ENCODE results near the gene SLC25A10. TPM values are rescaled to one million over a fixed set of nuclear protein-coding genes. Genes with fewer than 3 reads are reported as not detected.

The SLC25A10 gene
- total RNA-seq, 1 experiment from 2014 or later, result 29.2 TPM

DNA sequence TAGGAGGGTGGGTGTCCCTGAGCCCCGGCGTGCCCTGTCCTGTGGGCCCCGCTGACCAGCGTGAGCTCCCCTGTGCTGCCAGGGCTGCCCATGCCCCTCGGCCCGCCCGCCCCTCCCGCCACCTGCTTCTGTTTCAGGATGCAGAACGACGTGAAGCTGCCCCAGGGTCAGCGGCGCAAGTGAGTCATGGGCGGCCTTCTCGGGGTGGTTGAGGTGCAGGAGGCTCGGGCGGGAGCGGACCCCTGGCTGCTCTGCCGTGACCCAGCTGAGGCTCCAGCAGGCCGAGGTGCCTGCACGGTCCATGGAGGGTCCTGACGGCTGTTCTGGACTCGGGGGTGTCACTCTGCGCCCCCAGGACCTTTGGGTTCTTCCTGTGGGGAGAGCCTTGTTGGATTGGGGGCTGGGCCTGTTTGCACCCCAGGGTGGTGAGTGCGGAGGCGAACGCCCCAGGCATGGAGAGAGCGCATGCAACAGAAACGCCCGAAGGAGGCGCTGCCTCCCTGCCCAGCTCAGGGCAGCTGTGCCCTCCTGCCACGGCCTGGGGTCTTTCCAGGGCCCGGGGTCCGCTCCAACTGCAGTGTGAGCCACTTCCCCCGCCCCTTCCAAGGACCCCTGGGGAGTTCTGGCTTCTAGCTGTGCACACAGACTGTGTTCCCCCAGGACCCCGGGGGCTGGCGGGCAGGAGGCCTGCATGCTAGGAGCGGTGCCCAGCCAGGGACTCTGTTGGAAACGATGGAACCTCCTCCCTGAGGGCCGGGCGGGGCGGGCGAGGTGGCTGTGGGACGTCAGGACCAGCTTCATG lies 4.0 kb downstream of the SLC25A10 start:
- H3K4me3 ChIP-seq, result no peak overlapping the region
- peaks cover 3% of the 10 kb centered on the region; the same call in 1 of the 2 replicates for H3K9me3 ChIP-seq (replicated peaks)
- no peak overlapping the region for H3K27ac ChIP-seq
- no peaks in the 10 kb centered on the region for H3K27me3 ChIP-seq (replicated peaks)
- peaks cover 26% of the 10 kb centered on the region for H3K4me1 ChIP-seq (replicated peaks)
- no peak for DNase-seq (ENCODE audit: low read depth in 1 of 2, low spot score in 2 of 2)
- H3K36me3 ChIP-seq, result peaks cover 27% of the 10 kb centered on the region

DNA sequence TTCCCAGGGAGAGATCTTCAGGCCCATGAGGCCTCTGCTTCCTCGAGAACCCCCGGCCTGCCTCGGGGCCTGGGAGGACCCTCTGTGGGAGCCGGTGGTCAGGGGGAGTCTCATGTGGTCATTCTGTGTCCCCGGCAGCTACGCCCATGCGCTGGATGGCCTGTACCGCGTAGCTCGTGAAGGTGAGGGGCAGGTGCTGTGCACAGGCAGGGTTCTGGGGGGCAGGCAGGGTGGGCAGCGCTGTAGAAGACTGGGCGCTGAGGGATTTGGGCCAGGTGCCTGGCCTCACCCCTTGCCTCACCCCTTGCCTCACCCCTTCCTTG lies 4.6 kb downstream of the SLC25A10 start:
- Histone ChIP-seq H3K27me3 (replicated peaks) (no peaks in the 10 kb centered on the region), H3K4me3 (no peak overlapping the region), H3K36me3 (peaks cover 27% of the 10 kb centered on the region), H3K27ac (no peak overlapping the region), H3K4me1 (replicated peaks) (peaks cover 21% of the 10 kb centered on the region), H3K9me3 (replicated peaks) (peaks cover 3% of the 10 kb centered on the region; the same call in 1 of the 2 replicates)
- no peak for DNase-seq (ENCODE audit: low read depth in 1 of 2, low spot score in 2 of 2)

DNA sequence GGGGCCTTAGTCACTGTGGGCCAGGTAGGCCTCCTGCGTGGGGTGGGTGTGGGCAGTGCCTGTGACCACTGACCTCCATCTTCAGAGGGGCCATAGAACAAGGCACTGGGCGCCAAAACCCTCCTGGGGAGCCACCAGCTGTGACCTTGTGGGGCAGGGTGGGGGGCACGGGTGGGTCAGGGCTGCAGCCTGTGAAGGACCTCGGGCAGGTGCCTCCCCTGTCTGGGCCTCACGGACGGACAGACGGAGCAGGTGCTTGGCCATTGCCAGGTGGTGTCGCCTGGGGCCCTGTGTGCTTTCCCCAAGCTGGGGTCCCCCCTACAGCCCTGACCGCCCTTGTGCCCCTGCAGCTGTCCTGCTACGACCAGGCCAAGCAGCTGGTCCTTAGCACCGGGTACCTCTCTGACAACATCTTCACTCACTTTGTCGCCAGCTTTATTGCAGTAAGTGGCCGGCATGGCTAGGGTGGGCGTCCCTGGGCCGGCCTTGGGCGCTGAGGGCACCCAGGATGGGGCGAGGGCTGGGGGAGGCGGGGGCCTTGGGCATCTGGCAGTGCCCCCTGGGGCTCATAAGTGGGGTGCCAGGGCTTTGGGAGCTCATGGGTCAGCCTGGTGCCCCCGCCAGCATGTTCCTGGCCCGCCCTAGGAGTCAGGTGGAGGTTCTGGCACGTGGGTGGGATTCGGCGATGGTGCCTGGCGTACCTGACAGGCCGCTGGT lies 5.1 kb downstream of the SLC25A10 start:
- H3K27me3 ChIP-seq (replicated peaks), result no peaks in the 10 kb centered on the region; the same call in 1 of the 2 replicates
- no peak overlapping the region for H3K27ac ChIP-seq
- H3K4me1 ChIP-seq (replicated peaks), result peaks cover 16% of the 10 kb centered on the region
- peaks cover 3% of the 10 kb centered on the region; the same call in 1 of the 2 replicates for H3K9me3 ChIP-seq (replicated peaks)
- H3K36me3 ChIP-seq, result peaks cover 26% of the 10 kb centered on the region
- H3K4me3 ChIP-seq, result no peak overlapping the region
- DNase-seq (ENCODE audit: low read depth in 1 of 2, low spot score in 2 of 2), result no peak

DNA sequence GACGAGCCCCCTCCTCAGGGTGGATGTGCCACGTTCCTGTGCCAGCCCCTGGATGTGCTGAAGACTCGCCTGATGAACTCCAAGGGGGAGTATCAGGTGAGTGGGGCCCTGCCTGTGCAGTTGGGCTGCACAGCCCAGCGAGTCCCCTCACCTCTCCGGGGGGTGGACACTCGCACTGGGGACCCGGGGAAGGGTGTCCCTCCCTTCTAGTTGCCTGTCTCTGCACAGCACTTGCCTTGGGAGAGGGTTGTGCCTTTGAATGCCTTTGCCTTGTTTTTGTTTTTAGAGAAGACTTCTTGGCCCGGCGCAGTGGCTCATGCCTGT lies 5.6 kb downstream of the SLC25A10 start:
- H3K36me3 ChIP-seq, result peaks cover 23% of the 10 kb centered on the region
- peaks cover under 1% of the 10 kb centered on the region for H3K27me3 ChIP-seq (replicated peaks)
- H3K4me3 ChIP-seq, result no peak overlapping the region
- peaks cover 10% of the 10 kb centered on the region for H3K4me1 ChIP-seq (replicated peaks)
- no peak for DNase-seq (ENCODE audit: low read depth in 1 of 2, low spot score in 2 of 2)
- H3K27ac ChIP-seq, result no peak overlapping the region
- 0 out of 2 replicates have a peak, but pooled peaks cover 2% of the 10 kb centered on the region for H3K9me3 ChIP-seq (replicated peaks)

DNA sequence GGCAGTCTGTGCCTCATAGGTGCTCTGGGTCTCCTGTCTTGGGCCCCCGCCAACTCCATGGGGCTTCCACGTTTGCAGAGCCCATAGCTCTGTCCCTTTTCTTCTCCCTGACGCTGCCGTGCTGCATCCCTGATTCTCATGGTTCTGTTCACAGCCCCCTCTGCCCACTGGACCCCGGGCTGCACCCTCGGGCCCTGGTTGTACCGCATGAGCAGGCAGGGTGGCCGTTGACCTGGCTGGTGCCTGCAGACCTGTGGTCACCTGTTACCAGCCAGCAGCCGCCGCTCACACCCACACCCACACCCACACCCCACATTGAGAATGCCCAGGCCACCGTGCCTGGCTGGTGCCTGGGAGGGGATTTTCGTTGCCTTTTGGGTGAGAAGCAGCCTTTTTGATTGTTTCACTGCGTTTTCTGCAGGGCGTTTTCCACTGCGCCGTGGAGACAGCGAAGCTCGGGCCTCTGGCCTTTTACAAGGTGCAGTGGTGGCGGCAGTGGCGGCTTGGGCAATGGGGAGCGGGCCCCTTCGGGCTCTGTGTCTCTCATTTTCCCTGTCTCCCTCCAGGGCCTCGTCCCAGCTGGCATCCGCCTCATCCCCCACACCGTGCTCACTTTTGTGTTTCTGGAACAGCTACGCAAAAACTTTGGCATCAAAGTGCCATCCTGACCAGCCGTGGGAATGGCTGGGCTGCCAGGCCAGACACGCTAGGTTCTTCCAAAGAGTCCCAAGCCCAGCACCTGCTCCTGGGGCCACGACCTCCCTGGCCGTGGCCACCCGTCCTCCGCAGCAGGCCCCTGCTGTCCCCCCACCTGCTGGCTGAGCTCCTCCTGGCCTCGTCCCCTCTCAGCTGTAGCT lies 7.6 kb downstream of the SLC25A10 start:
- Histone ChIP-seq H3K36me3 (peaks cover 20% of the 10 kb centered on the region), H3K27ac (no peak overlapping the region), H3K4me3 (no peak overlapping the region), H3K9me3 (replicated peaks) (0 out of 2 replicates have a peak, but pooled peaks cover 2% of the 10 kb centered on the region), H3K4me1 (replicated peaks) (no peaks in the 10 kb centered on the region), H3K27me3 (replicated peaks) (peaks cover 15% of the 10 kb centered on the region)
- DNase-seq (ENCODE audit: low read depth in 1 of 2, low spot score in 2 of 2), result no peak

DNA sequence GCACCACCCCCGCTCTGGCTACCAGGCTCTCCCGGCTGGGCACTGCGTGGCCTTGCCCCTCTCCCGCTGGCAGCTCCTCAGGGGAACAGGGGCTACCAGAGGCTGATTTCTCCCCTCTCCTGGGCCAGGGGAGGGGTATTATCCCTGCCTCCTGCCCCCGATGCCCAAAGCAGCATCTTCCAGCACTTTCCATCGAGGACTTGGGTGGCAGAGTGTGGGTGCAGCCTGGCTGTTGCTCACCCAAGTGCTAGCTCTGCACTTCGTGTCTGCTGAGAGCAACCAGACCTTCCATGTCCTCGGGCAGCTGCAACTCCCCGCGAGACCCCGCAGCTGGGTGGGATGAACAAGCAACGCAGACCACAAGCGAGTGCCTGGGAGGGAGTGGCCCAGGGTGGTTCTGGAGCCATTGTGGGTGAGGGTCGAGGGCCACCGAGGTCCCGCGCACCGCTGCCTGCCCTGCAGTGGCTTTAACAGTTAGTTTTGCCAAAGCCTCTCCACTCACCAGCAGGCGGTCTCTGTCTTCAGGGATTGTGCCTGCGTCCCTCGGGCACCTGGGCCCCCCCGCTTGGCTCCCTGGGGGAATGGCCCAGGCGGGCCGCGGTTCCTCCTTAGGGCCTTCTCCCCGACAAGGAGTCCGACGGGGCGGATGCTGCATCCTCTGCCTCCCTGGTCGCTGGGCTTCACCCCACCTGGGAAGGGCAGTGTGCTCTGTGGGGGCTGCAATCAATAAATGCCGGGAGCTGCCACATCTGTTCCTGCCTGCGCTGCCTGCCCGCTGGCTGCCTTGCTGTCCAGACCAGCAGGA lies 8.4 kb downstream of the SLC25A10 start:
- Histone ChIP-seq H3K4me1 (replicated peaks) (no peaks in the 10 kb centered on the region), H3K27me3 (replicated peaks) (peaks cover 15% of the 10 kb centered on the region), H3K4me3 (no peak overlapping the region), H3K36me3 (peaks cover 13% of the 10 kb centered on the region), H3K9me3 (replicated peaks) (0 out of 2 replicates have a peak, but pooled peaks cover 2% of the 10 kb centered on the region), H3K27ac (no peak overlapping the region)
- DNase-seq (ENCODE audit: low read depth in 1 of 2, low spot score in 2 of 2), result no peak

DNA sequence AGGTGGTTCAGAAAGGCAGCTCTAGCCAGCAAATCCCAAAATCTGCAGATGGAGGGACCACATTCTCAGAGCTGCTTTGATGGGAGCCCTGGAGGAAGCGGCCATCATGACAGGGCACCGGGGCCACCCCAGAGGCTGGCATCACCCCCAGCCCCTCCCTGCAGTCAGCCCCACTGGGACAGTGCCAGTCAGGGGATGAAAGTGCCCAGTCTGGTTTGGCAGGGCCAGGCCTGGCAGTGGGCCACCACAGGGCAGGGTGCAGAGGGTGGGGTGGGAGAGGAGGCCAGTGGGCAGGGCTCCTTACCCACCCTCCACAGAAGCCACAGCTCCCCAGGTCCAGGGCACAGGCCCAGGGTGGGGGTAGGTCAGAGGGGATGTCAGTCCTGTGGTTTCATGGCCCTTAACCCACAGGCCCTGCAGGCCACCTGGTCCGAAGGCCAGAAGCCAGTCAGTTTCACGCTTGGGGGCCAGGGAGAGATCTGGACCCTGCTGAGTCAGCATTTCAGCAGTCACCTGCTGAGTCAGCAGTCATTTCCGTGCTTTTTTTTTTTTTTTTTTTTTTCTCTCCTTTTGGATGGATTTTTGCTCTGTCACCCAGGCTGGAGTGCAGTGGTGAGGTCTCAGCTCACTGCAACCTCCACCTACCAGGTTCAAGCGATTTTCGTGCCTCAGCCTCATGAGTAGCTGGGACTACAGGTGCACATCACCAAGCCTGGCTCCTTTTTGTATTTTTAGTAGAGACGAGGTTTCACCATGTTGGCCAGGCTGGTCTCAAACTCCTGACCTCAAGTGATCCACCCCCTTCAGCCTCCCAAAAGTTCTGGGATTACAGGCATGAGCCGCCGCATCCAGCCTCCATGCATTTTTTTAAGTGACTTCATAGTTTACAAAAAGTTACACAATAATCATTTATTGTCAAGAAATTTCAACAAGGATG lies 10.4 kb downstream of the SLC25A10 start:
- H3K4me1 ChIP-seq (replicated peaks), result no peaks in the 10 kb centered on the region
- H3K4me3 ChIP-seq, result no peak overlapping the region
- H3K27ac ChIP-seq, result no peak overlapping the region
- 0 out of 2 replicates have a peak, but pooled peaks cover 2% of the 10 kb centered on the region for H3K9me3 ChIP-seq (replicated peaks)
- no peak for DNase-seq (ENCODE audit: low read depth in 1 of 2, low spot score in 2 of 2)
- peaks cover 15% of the 10 kb centered on the region for H3K27me3 ChIP-seq (replicated peaks)
- H3K36me3 ChIP-seq, result peaks cover 13% of the 10 kb centered on the region

DNA sequence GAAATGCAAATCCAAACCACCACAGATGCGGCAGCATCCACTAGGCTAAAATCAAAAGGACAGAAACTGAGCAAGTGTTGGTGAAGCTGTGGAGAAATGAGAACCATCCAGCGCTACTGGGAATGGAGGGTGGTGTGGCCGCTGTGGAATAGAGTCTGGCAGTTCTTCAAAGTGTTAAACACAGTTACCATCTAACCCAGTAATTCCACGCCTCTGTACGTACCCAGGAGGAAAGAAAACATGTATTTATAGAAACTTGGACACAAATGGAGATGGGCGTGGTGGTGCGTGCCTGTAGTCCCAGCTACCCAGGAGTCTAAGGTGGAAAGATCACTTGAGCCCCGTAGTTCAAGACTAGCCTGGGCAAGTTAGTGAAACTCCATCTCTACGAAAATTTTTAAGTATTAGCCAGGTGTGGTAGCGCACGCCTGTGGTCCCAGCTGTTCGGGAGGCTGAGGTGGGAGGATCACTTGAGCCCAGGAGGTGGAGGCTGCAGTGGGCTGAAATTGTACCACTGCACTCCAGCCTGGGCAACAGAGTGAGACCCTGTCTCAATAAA lies 11.6 kb downstream of the SLC25A10 start:
- Histone ChIP-seq H3K27me3 (replicated peaks) (peaks cover 15% of the 10 kb centered on the region), H3K9me3 (replicated peaks) (0 out of 2 replicates have a peak, but pooled peaks cover 2% of the 10 kb centered on the region), H3K36me3 (no peaks in the 10 kb centered on the region; the same call in 1 of the 2 replicates), H3K27ac (no peak overlapping the region), H3K4me3 (no peak overlapping the region), H3K4me1 (replicated peaks) (no peaks in the 10 kb centered on the region)
- DNase-seq (ENCODE audit: low read depth in 1 of 2, low spot score in 2 of 2), result no peak

DNA sequence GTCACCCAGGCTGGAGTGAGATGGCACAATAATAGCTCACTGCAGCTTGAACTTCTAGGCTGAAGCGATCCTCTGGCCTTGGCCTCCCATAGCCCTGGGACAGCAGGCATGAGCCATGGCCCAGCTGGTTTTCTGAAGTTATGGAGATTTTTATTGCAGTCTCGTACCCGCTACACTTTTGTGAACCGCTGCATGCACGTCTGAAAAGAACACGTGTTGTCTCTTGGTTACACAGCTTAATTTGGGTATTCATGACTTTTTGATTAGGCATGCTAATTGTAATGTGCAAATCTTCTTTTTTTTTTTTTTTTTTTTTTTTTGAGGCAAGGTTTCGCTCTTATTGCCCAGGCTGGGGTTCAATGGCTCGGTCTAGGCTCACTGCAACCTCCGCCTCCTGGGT lies 13.4 kb downstream of the SLC25A10 start:
- H3K27me3 ChIP-seq (replicated peaks), result peaks cover 15% of the 10 kb centered on the region
- DNase-seq (ENCODE audit: low read depth in 1 of 2, low spot score in 2 of 2), result no peak
- no peak overlapping the region for H3K4me3 ChIP-seq
- H3K9me3 ChIP-seq (replicated peaks), result 0 out of 2 replicates have a peak, but pooled peaks cover 2% of the 10 kb centered on the region
- H3K4me1 ChIP-seq (replicated peaks), result no peaks in the 10 kb centered on the region
- H3K36me3 ChIP-seq, result no peaks in the 10 kb centered on the region
- H3K27ac ChIP-seq, result no peak overlapping the region

DNA sequence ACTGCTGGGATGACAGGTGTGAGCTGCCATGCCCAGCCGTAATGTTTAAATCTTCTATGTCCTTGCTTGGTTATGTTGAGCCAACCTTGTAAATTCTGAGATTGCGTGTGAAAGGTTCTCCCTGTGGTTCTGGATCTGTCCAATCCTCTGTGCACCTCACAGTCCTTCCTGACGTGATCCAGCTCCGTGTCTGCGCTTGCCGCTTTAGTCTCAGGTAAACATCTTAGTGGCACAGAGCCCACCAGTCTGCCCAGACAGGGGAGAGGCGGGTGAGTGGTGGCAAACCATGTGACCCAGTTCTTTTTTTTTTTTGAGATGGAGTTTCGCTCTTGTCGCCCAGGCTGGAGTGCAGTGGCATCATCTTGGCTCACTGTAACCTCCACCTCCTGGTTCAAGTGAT lies 13.9 kb downstream of the SLC25A10 start:
- Histone ChIP-seq H3K27me3 (replicated peaks) (peaks cover 15% of the 10 kb centered on the region), H3K27ac (no peak overlapping the region), H3K9me3 (replicated peaks) (0 out of 2 replicates have a peak, but pooled peaks cover 2% of the 10 kb centered on the region), H3K4me1 (replicated peaks) (0 out of 2 replicates have a peak, but pooled peaks cover 4% of the 10 kb centered on the region), H3K36me3 (no peaks in the 10 kb centered on the region), H3K4me3 (no peak overlapping the region)
- no peak for DNase-seq (ENCODE audit: low read depth in 1 of 2, low spot score in 2 of 2)

DNA sequence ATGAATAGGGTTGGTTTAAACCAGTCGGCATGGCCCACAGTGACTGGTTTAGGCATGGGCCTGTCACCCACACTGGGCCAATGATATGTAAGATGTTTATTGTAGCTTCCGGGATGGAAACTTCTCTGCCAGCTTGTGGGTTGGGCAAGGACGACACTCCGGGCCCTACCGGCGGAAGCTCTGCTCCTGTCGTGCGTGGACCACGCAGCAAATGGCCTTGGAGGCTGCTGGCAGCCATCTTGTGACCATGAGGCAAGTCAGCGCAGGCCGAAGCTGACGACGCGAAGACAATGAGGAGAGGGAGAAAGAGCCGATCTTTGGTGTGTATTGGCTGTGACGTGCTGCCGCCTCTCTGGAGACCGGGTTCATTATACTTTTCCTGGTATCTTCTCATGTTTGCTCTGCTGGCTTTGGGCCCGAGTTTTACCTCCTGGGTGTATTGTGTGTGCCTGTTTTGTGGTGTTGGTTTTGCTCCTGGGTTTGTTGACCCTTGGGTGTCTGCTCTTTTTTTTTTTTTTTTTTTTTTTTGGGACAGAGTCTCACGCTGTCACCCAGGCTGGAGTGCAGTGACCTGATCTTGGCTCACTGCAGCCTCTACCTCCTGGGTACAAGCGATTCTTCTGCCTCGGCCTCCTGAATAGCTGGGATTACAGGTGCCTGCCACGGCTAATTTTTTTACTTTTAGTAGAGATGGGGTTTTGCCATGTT lies 15.4 kb downstream of the SLC25A10 start:
- H3K27me3 ChIP-seq (replicated peaks), result peaks cover 15% of the 10 kb centered on the region
- DNase-seq (ENCODE audit: low read depth in 1 of 2, low spot score in 2 of 2), result no peak
- H3K36me3 ChIP-seq, result no peaks in the 10 kb centered on the region
- H3K4me1 ChIP-seq (replicated peaks), result peaks cover 10% of the 10 kb centered on the region; the same call in 1 of the 2 replicates
- H3K27ac ChIP-seq, result no peak overlapping the region
- H3K9me3 ChIP-seq (replicated peaks), result no peaks in the 10 kb centered on the region
- no peak overlapping the region for H3K4me3 ChIP-seq

Data from SJSA1 (cell line).